Measurements from ENCODE around the gene GRIN3B.

The GRIN3B gene

DNA sequence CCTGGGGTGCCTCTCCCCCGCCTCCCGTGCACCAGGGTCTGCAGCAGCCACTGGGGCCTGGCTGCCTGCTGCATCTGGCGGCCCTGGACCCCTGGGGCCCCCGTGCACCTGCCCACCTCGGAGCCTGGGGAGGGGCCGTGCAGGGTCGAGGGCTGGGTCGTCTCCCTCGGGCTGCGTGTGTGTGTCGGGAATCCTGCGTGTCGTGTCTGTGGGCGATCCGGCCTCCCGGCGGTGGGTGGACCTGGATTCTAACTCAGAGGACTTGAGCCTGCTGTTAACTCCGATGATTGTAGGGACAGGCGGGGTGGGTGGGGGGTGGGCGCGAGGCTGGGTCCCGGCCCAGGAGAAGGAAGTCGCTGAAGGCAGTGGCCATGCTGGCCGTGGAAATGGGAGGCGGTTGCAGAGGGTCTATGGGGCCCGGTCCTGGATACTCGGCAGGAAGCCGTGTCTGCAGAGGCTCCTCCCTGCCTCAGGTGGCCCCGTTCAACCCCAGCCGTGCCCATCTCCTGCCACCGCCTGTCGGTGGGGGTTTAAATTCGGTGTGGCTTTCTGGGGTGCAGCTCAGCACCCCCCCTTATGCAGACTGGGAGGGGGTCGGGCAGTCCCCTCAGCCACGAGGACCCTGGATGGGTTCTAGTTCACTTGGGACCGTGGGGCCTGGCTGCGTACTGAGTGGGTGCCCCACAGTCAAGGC, 25.5 kb upstream of the GRIN3B start:
- Histone ChIP-seq H3K4me2 (ENCODE audit: low read length) (no peak overlapping the region), H3K27me3 (ENCODE audit: low read depth, low read length) (no peaks in the 10 kb centered on the region), H3K4me1 (ENCODE audit: low read length) (peaks cover 6% of the 10 kb centered on the region), H3K9me3 (ENCODE audit: insufficient read depth, low read length) (peaks cover 5% of the 10 kb centered on the region; the same call in 1 of the 2 replicates), H3K9ac (ENCODE audit: low read length) (no peak overlapping the region), H2AFZ (ENCODE audit: low read depth, low read length) (no peak overlapping the region), H3K27ac (ENCODE audit: low read length) (no peak overlapping the region), H4K20me1 (ENCODE audit: insufficient read depth, low read length) (no peaks in the 10 kb centered on the region), H3K36me3 (replicated peaks; ENCODE audit: low read depth, low read length) (peaks cover 21% of the 10 kb centered on the region), H3K79me2 (ENCODE audit: low read length) (no peaks in the 10 kb centered on the region), H3K4me3 (ENCODE audit: low read length) (no peak overlapping the region)
- TF ChIP-seq, protein P1, sequence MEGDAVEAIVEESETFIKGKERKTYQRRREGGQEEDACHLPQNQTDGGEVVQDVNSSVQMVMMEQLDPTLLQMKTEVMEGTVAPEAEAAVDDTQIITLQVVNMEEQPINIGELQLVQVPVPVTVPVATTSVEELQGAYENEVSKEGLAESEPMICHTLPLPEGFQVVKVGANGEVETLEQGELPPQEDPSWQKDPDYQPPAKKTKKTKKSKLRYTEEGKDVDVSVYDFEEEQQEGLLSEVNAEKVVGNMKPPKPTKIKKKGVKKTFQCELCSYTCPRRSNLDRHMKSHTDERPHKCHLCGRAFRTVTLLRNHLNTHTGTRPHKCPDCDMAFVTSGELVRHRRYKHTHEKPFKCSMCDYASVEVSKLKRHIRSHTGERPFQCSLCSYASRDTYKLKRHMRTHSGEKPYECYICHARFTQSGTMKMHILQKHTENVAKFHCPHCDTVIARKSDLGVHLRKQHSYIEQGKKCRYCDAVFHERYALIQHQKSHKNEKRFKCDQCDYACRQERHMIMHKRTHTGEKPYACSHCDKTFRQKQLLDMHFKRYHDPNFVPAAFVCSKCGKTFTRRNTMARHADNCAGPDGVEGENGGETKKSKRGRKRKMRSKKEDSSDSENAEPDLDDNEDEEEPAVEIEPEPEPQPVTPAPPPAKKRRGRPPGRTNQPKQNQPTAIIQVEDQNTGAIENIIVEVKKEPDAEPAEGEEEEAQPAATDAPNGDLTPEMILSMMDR (IDR thresholded peaks at IDR 0.05; ENCODE audit: low read depth, low read length): no peak
- no peak for TF ChIP-seq EZH2phosphoT487 (IDR thresholded peaks at IDR 0.05; ENCODE audit: low read depth)

DNA sequence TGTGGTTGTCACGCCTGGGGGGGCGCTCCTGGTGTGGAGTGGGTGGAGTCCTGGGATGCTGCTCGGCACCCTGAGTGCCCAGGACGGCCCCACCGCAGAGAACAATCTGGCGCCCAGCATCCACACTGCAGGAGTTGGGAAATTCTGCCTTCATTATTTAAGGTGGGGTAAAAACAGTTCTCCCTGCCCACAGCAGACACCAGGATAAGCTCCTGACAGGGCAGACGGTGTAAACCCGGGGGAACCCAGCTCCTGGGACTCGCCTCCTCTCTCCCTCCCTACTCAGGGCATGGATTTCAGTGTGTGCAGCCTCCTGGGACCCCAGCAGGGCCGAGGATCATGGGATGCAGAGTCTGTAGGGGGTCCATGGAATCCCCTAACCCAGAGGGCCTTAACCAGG, 23.7 kb upstream of the GRIN3B start:
- H3K9me3 ChIP-seq (ENCODE audit: insufficient read depth, low read length): no peaks in the 10 kb centered on the region
- peaks cover 7% of the 10 kb centered on the region for H3K36me3 ChIP-seq (replicated peaks; ENCODE audit: low read depth, low read length)
- TF ChIP-seq EZH2phosphoT487 (IDR thresholded peaks at IDR 0.05; ENCODE audit: low read depth): no peak
- no peak overlapping the region for H3K9ac ChIP-seq (ENCODE audit: low read length)
- H2AFZ ChIP-seq (ENCODE audit: low read depth, low read length): no peak overlapping the region
- no peaks in the 10 kb centered on the region for H3K27me3 ChIP-seq (ENCODE audit: low read depth, low read length)
- no peaks in the 10 kb centered on the region; the same call in 1 of the 2 replicates for H3K79me2 ChIP-seq (ENCODE audit: low read length)
- no peak overlapping the region for H3K4me2 ChIP-seq (ENCODE audit: low read length)
- no peak overlapping the region for H3K4me3 ChIP-seq (ENCODE audit: low read length)
- no peaks in the 10 kb centered on the region for H4K20me1 ChIP-seq (ENCODE audit: insufficient read depth, low read length)
- no peak overlapping the region for H3K27ac ChIP-seq (ENCODE audit: low read length)
- H3K4me1 ChIP-seq (ENCODE audit: low read length): peaks cover 18% of the 10 kb centered on the region

DNA sequence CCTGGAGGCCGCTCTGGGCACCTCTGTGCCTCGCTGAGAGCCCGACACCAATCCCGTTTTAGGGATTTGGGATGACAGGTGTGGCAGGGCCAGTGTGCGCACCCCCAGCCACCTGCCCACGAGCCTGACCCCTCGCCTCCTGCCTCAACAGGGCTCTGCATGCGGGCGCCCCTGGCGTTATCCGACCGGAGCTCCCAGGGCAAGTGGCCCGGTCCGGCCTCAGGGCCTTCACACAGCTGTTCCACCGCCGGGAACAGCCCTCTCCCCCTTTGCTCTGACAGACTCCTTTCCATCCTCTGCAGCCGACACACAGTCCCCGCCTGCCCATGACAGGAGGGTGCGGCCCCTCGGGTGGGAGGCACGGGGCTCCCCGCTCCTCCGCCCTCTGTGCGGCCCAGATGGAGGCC, 23.2 kb upstream of the GRIN3B start:
- H3K9ac ChIP-seq (ENCODE audit: low read length): no peak overlapping the region
- TF ChIP-seq, protein P1 (IDR thresholded peaks at IDR 0.05; ENCODE audit: low read depth, low read length): no peak
- TF ChIP-seq EZH2phosphoT487 (IDR thresholded peaks at IDR 0.05; ENCODE audit: low read depth): no peak
- H4K20me1 ChIP-seq (ENCODE audit: insufficient read depth, low read length): no peaks in the 10 kb centered on the region

DNA sequence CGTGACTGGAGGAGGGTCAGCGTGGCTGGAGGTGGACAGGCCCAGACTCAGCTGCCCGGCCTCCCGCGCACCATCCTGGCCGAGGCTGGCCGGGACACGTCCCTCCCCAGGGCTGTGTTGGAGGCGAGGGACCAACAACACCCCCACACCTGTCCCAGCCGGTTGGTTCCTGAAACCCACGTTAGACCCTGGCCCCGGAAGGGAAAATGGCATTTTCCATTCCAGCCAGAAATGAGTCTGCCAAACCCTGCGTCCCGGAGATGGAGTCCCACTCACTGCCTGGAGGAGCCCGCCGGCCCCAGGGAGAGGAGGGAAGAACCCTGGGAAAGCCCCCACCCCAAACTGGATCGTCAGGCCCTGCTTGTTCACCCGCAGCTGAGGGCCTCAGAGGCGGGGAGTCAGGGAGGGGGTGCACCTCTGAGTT, 20.9 kb upstream of the GRIN3B start:
- TF ChIP-seq, protein P1 (IDR thresholded peaks at IDR 0.05; ENCODE audit: low read depth, low read length): no peak
- Histone ChIP-seq H3K4me2 (ENCODE audit: low read length) (peak overlapping the region; percentile 74), H3K9ac (ENCODE audit: low read length) (peak overlapping the region; percentile 50)

More for the DNA sequence above, 23.2 kb upstream of the GRIN3B start:
- H3K27me3 ChIP-seq (ENCODE audit: low read depth, low read length): no peaks in the 10 kb centered on the region
- no peak overlapping the region for H3K4me3 ChIP-seq (ENCODE audit: low read length)
- H3K27ac ChIP-seq (ENCODE audit: low read length): no peak overlapping the region
- H3K9me3 ChIP-seq (ENCODE audit: insufficient read depth, low read length): no peaks in the 10 kb centered on the region
- H3K4me2 ChIP-seq (ENCODE audit: low read length): no peak overlapping the region
- peaks cover 18% of the 10 kb centered on the region for H3K4me1 ChIP-seq (ENCODE audit: low read length)
- peaks cover 3% of the 10 kb centered on the region for H3K36me3 ChIP-seq (replicated peaks; ENCODE audit: low read depth, low read length)
- H2AFZ ChIP-seq (ENCODE audit: low read depth, low read length): no peak overlapping the region
- H3K79me2 ChIP-seq (ENCODE audit: low read length): no peaks in the 10 kb centered on the region; the same call in 1 of the 2 replicates

More for the DNA sequence above, 20.9 kb upstream of the GRIN3B start:
- Histone ChIP-seq H3K4me3 (ENCODE audit: low read length) (peak overlapping the region; percentile 47), H3K4me1 (ENCODE audit: low read length) (peaks cover 30% of the 10 kb centered on the region), H3K9me3 (ENCODE audit: insufficient read depth, low read length) (no peaks in the 10 kb centered on the region), H3K27me3 (ENCODE audit: low read depth, low read length) (no peaks in the 10 kb centered on the region), H3K36me3 (replicated peaks; ENCODE audit: low read depth, low read length) (no peaks in the 10 kb centered on the region), H4K20me1 (ENCODE audit: insufficient read depth, low read length) (no peaks in the 10 kb centered on the region), H3K27ac (ENCODE audit: low read length) (peak overlapping the region; percentile 41), H2AFZ (ENCODE audit: low read depth, low read length) (peak overlapping the region; percentile 47; the same call in 1 of the 2 replicates), H3K79me2 (ENCODE audit: low read length) (peaks cover 2% of the 10 kb centered on the region)

Measured in OCI-LY3 (cell line).